ENCODE results near the gene MXD3. TPM values are rescaled to one million over a fixed set of nuclear protein-coding genes. Genes with fewer than 3 reads are reported as not detected.

The MXD3 gene
- total RNA-seq, 1 donor from 2014 or later, result 0.53 TPM

- no peak for TF ChIP-seq CTCF (IDR thresholded peaks at IDR 0.05; ENCODE audit: insufficient read depth, low read length, severe bottlenecking)
- FAIRE-seq (no peak), DNase-seq (ENCODE audit: low read depth) (peak; percentile 38)
- Histone ChIP-seq H3K27me3 (ENCODE audit: control insufficient read depth, insufficient read depth, low read length) (no peaks in the 10 kb centered on the region), H3K4me3 (ENCODE audit: low read depth, low read length) (peak overlapping the region; percentile 87), H3K36me3 (ENCODE audit: control insufficient read depth, insufficient read depth, low read length) (peaks cover 4% of the 10 kb centered on the region)
Measured at GRCh38 chr5:177304392-177305119, 7.1 kb downstream of the MXD3 start.

- no peak for TF ChIP-seq CTCF (IDR thresholded peaks at IDR 0.05; ENCODE audit: insufficient read depth, low read length, severe bottlenecking)
- FAIRE-seq, result no peak
- peak overlapping the region; percentile 87 for H3K4me3 ChIP-seq (ENCODE audit: low read depth, low read length)
- peaks cover 4% of the 10 kb centered on the region for H3K36me3 ChIP-seq (ENCODE audit: control insufficient read depth, insufficient read depth, low read length)
- DNase-seq (ENCODE audit: low read depth), result no peak
- no peaks in the 10 kb centered on the region for H3K27me3 ChIP-seq (ENCODE audit: control insufficient read depth, insufficient read depth, low read length)
Measured at GRCh38 chr5:177303925-177304391, 7.7 kb downstream of the MXD3 start.

GRCh38 chr5:177303121-177303924 lies 8.4 kb downstream of the MXD3 start, which contains the start of the genes PRELID1 and RAB24:
PRELID1 (plus strand) TSS chr5:177303799; CDS start chr5:177303986, 187 bp downstream.
RAB24 (minus strand) TSS chr5:177303719; CDS start chr5:177303288, 431 bp downstream.
- no peaks in the 10 kb centered on the region for H3K27me3 ChIP-seq (ENCODE audit: control insufficient read depth, insufficient read depth, low read length)
- FAIRE-seq (no peak), DNase-seq (ENCODE audit: low read depth) (peak; percentile 47)
- peak; percentile 51 for TF ChIP-seq CTCF (IDR thresholded peaks at IDR 0.05; ENCODE audit: insufficient read depth, low read length, severe bottlenecking)
- peaks cover 4% of the 10 kb centered on the region for H3K36me3 ChIP-seq (ENCODE audit: control insufficient read depth, insufficient read depth, low read length)
- peak within 1 kb of the TSS; percentile 87 for H3K4me3 ChIP-seq (ENCODE audit: low read depth, low read length)

- TF ChIP-seq CTCF (IDR thresholded peaks at IDR 0.05; ENCODE audit: insufficient read depth, low read length, severe bottlenecking), result peak; percentile 5
- FAIRE-seq (no peak), DNase-seq (ENCODE audit: low read depth) (no peak)
- Histone ChIP-seq H3K27me3 (ENCODE audit: control insufficient read depth, insufficient read depth, low read length) (no peaks in the 10 kb centered on the region), H3K36me3 (ENCODE audit: control insufficient read depth, insufficient read depth, low read length) (peaks cover 4% of the 10 kb centered on the region), H3K4me3 (ENCODE audit: low read depth, low read length) (peak overlapping the region; percentile 87)
Measured at GRCh38 chr5:177302354-177303110, 9.2 kb downstream of the MXD3 start.

GRCh38 chr5:177301503-177302165 lies 10.1 kb downstream of the MXD3 start:
- H3K4me3 ChIP-seq (ENCODE audit: low read depth, low read length), result no peak overlapping the region
- DNase-seq (ENCODE audit: low read depth) (peak; percentile 96), FAIRE-seq (peak; percentile 76)
- peaks cover 4% of the 10 kb centered on the region for H3K36me3 ChIP-seq (ENCODE audit: control insufficient read depth, insufficient read depth, low read length)
- no peak for TF ChIP-seq CTCF (IDR thresholded peaks at IDR 0.05; ENCODE audit: insufficient read depth, low read length, severe bottlenecking)
- no peaks in the 10 kb centered on the region for H3K27me3 ChIP-seq (ENCODE audit: control insufficient read depth, insufficient read depth, low read length)
